DMS153 treated with DMSO at 0.1 percent for 48 hours (cell line): ENCODE data around the gene PGR.
"Not testable (repeated sequence)": the region's sequence is repeated elsewhere in the genome, so short reads cannot be mapped to it uniquely, and the experiment has no call there.

Source experiments
- DNase-seq: peaks from one replicate; lab custom pipeline; 2025; ENCODE audit not compliant: unreplicated experiment; lab: John Stamatoyannopoulos, UW

Gene PGR

DNA sequence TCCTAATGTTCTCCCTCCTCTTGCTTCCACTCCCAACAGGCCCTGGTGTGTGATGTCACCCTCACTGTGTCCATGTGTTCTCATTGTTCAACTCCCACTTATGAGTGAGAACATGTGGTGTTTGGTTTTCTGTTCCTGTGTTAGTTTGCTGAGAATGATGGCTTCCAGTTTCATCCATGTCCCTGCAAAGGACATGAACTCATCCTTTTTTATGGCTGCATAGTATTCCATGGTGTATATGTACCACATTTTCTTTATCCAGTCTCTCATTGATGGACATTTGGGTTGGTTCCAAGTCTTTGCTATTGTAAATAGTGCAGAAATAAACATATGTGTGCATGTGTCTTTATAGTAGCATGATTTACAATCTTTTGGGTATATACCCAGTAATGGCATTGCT is 115.9 kb downstream of the PGR start:
- not testable (repeated sequence) for DNase-seq

DNA sequence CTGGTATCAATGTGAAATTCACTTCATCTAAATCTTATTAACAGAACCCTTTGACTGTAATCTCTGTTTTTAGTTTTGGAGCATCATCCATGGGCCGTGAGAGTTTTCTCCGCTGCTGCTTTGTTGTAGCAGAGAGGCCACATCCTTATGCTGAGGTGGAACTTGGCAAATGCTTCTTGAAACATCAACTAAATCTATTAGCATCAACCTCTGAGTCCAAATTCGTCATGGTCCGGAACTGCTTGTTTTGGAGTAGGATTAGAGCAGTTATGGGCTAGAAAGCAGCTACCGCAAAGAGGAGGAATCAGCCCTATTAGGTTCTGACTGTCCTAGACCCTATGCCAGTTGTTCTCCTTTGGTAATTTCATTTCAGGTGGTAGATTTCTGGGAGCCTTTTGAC is 117.7 kb downstream of the PGR start:
- no peak for DNase-seq

DNA sequence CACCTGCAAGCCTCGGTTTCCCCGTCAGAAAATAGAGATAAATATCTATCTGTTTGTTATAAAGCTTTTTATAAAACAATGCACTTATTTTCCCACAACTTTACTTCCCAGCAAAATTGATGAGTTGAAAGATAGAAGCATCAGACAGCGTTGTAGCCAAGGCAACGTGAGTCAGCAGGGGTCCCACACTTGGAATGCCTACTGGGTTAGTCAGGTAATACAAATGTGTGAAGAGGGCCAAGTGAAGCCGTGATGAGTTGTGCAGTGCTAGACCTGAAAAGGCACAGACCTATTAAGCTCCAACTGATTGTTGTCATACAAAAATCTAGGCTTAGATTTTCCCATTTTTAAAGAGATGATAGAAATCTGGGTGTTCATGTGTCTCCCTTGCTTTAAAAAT is 118.7 kb downstream of the PGR start:
- no peak for DNase-seq

DNA sequence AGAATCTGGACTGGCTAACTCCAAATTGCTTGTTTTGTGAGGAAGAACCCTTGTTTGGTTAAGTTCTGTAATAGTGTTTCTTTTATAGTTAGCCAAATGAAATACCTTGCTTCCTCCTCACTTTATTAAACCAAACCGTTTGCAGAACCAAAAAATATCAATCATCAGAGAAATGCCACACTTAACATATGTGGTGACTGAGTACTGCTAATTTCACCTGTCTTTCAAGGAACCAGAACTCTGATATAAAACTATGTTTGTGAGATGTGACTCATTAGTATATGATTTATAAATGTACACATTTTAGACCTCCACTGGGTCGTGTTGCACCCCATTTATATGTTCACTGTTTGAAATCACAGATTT is 119.9 kb downstream of the PGR start:
- DNase-seq: no peak

DNA sequence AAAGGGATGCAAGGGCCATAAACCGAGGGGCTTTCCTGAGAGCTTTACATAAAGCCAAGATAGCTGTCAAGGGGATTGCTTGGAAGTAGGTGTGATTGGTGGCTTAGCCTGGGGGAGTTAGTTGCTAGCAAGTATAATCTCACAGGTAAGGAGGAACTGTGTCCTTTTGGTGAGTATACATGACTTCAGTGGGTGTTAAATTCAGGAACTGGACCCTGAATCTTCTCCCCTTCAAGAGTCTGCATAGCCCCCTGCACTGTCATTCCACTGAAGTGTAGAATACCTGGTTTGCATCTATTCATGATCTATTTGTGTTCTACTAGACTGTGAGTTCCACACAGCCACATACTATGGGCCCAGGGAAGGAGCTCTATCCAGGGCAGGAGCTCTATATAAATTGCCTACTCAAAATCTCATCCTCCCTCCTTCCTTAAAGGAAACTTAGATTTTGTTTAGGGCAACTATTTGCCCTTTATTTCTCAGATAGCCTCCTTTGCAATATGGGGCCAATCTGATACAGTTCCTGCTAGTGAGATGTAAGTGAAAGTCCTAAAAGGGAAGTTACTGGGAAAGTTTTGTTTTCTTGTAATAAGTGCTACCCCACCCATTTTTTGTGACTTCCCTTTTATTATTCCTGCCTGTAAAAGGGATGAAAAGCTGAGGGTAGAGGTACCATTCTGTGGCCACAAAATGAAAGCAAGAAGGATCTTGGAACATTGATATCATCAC is 120.5 kb downstream of the PGR start:
- DNase-seq: no peak

DNA sequence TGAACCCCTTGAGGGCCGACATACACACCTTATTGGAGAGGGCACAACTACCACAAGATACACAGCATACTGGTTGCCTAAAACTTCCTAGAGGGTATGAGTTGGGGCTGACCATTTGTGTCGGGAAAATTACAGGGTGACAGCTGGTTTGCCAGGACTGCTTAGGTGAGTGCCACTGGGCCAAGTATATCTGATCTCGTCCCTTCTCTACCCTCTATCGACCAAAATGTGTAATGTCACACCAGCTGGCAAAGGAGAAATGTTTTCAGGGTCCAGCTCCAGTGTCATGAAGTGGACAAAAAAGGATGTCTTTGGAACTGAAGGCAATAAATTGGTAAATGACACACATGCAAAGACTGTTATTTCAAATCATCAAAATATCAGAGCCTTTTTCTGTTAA is 126.1 kb downstream of the PGR start:
- no peak for DNase-seq

DNA sequence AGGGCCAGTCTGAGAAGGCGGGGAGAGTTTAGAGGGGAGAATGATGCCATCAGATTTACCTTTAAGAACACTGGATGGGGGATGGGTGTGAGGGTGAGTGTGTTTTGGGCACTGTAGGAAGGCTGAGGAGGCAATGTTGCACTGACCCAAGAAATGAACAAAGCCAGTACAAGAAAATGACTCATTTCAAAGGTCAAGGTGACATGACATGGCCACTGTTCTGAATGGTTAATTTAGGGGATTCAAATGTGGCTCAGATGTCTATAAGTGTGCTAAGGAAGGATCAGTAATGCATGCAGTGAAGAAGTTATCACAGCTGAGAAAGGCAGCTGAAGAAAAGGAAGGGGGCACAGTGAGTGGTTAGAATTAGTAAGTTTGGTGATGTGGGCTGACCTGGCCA is 129.9 kb downstream of the PGR start:
- no peak for DNase-seq

DNA sequence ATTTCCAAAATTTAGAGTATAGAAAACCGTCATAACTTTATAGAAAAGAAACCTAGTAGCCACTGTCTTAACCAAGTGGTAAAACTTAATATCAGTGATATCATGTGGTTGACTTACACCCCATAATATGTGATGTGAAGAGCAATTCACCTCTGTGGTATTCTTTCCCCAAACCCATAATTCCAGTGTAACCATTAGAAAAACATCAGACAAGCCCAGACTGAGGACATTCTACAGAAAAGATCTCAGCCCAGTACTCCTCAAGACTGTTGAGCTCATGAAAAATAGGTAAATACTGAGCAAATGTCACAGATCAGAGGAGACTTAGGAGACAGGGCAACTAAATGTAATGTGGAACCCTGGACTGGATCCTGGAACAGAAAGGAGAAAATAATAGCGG is 134.6 kb downstream of the PGR start:
- no peak for DNase-seq

DNA sequence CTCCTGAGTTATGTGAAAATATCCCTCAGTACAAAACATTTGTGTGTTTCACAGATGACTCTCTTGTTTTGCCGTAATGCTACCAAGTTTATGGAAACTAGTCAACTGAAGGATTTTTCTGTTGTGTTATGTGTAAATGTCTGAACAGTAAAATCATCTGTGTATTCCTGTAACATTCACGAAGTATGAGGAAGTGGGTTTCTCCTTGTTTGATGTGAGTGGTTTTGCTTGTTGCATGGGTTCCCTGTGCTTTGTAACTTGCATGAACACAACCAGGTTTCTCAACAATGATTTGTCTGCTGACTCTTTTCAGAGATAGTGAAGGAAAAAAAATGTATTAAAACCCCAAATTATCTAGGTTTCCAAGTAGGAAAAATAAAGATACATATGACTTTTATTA is 138.1 kb downstream of the PGR start:
- no peak for DNase-seq

DNA sequence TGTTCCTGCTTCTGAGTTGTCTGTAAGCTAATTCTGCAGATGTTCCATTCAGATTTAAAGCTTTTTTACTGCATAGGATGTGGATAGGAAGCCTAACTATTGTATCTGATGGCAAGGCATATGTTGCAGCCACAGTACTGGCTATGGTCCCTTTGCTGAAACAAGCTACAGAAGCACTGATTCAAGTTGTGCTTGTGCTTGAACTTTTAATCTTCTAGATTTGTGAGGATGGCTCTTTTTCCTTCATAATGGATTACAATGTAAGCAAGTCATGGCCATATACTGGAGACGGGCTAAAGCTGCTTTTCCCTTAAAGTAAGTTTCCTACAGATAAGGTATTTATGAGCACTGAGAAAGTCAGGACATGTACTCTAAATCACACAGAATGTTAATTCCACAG is 138.7 kb downstream of the PGR start:
- no peak for DNase-seq

DNA sequence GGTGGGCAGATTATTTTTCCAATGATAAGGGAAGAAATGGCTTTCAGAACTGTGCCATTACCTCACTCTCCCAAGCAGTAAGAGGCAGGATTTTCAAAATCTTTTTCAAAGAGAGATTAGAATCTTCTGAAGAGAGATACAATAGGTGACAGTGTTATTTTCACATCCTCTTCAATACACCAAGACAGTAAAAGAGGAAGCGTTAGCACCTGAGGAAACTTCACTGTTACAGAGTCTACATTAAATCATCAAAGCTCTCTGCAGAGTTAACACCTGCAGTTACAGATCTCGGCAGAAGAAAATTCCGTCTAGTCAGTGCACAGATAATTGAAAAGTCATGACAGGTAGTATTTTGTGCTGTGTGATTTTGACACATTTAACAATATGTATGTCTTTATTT is 144.9 kb downstream of the PGR start:
- DNase-seq: no peak

DNA sequence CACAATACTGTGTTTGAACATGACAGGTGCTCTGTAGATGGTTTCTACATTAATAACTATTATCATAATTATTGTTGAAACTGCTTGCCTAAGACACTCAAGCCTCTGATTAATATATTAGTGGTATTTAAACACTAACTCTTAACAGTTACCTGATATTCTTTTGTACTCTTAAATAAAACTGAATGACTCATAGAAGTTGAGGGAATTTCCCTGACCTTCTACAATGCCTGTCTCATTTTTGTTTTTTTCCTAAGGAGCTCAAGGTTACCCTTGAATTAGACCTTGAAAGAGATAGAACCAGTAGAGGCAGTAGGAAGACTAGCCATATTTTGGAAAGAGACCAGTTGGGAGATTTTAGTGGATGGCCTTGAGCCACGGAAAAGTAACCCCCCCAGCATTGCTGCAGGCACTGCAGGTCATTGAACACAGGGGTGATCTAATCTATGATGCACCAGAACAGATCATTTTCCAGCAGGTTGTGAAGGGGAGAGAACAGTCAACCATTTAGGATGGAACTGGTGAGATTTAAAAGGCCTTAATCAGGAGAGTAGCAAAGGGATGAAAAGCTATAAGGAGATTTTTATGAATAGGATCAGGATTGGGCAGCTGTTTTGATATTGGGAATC is 148.3 kb downstream of the PGR start:
- DNase-seq: no peak

DNA sequence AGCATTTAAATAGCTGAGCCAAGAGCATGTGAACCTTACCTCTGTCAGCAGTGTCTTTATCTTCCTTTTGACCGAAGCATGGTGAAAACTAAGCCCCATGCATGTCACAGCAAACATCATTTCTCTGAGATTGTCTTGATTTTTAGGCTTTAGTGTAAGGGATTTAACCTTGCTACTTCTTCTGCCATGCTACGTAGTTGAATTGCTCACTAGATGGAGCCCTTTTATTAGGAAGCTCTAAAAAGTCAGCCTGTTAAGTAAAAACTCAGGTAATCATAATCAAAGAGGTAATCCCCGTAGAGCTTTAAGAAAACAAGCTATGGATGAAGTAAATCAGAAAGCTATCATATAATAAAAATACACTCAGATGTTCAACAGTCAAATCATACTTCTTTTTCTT is 149.5 kb downstream of the PGR start:
- peak; percentile 2 for DNase-seq
